ENCODE results near the gene NPHP1. TPM values are rescaled to one million over a fixed set of nuclear protein-coding genes. Genes with fewer than 3 reads are reported as not detected.

NPHP1 gene
- total RNA-seq, 1 experiment from 2014 or later = 2.5 TPM

- TF ChIP-seq ZNF532 (CRISPR knock-in tag; IDR thresholded peaks at IDR 0.05; ENCODE audit: borderline replicate concordance) = no peak
- no peak for TF ChIP-seq SMAD3 (CRISPR knock-in tag; IDR thresholded peaks at IDR 0.05; ENCODE audit: borderline replicate concordance)
Observed at GRCh38 chr2:110172506-110172905, 32.3 kb downstream of the NPHP1 start (continued).

- DNase-seq (ENCODE audit: low spot score) (no peak), ATAC-seq (no peak)
- Mint-ChIP-seq H3K27me3 (ENCODE audit: low read depth) (no peaks in the 10 kb centered on the region), H3K9me3 (no peaks in the 10 kb centered on the region), H3K4me3 (no peak overlapping the region), H3K27ac (no peak overlapping the region), H3K36me3 (no peaks in the 10 kb centered on the region), H3K4me1 (peaks cover 20% of the 10 kb centered on the region)
- no peak for TF ChIP-seq ELF4 (CRISPR knock-in tag; IDR thresholded peaks at IDR 0.05; ENCODE audit: low read depth)
- CTCF ChIA-PET = no interaction called here
- POLR2A ChIA-PET = no interaction called here
Observed at GRCh38 chr2:110170102-110170501, 34.7 kb downstream of the NPHP1 start.

- Mint-ChIP-seq H3K36me3 (no peaks in the 10 kb centered on the region), H3K27me3 (ENCODE audit: low read depth) (no peaks in the 10 kb centered on the region), H3K9me3 (no peaks in the 10 kb centered on the region), H3K4me3 (no peak overlapping the region), H3K4me1 (peaks cover 20% of the 10 kb centered on the region), H3K27ac (no peak overlapping the region; the same call in 1 of the 2 replicates)
- ChIA-PET POLR2A (no interaction called here), CTCF (interaction anchor here (1.1 to 3.4 kb wide), 3 partner anchors 10 to 51 kb away, joined by 3 to 17 read pairs (median 15); partner anchors contain the start of gene MALL)
- ATAC-seq (peak; percentile 92), DNase-seq (ENCODE audit: low spot score) (peak; percentile 21)
- TF ChIP-seq ZBTB21 (CRISPR knock-in tag; IDR thresholded peaks at IDR 0.05; ENCODE audit: borderline replicate concordance) = 0 out of 2 replicates have a peak, but pooled peaks have one; percentile 31
- no peak for TF ChIP-seq STAT6 (CRISPR knock-in tag; conservative IDR thresholded peaks at IDR 0.05; ENCODE audit: low read depth)
Observed at GRCh38 chr2:110167326-110168000, 37.4 kb downstream of the NPHP1 start.

GRCh38 chr2:110166266-110166665 lies 38.5 kb downstream of the NPHP1 start:
- H3K4me1 Mint-ChIP-seq = peaks cover 20% of the 10 kb centered on the region
- no peak overlapping the region for H3K27ac Mint-ChIP-seq
- no peak for ATAC-seq
- TF ChIP-seq TEAD1 (CRISPR knock-in tag; IDR thresholded peaks at IDR 0.05) = no peak
- TF ChIP-seq NR1H2 (CRISPR knock-in tag; IDR thresholded peaks at IDR 0.05) = no peak
- TF ChIP-seq ZNF425 (CRISPR knock-in tag; conservative IDR thresholded peaks at IDR 0.05) = no peak
- H3K9me3 Mint-ChIP-seq = no peaks in the 10 kb centered on the region
- ChIA-PET CTCF (interaction anchor here (3.3 to 3.4 kb wide), 2 partner anchors 9 to 50 kb away, joined by 15 to 17 read pairs; partner anchors contain the start of gene MALL), POLR2A (no interaction called here)
- H3K36me3 Mint-ChIP-seq = no peaks in the 10 kb centered on the region
- H3K27me3 Mint-ChIP-seq (ENCODE audit: low read depth) = no peaks in the 10 kb centered on the region
- no peak for DNase-seq (ENCODE audit: low spot score)
- no peak overlapping the region for H3K4me3 Mint-ChIP-seq
